GDM1 (cell line): ENCODE results near the gene C1orf35.

Experiments used
- DNase-seq: peaks from one replicate; lab custom pipeline; 2025; lab: John Stamatoyannopoulos, UW

The C1orf35 gene

DNA sequence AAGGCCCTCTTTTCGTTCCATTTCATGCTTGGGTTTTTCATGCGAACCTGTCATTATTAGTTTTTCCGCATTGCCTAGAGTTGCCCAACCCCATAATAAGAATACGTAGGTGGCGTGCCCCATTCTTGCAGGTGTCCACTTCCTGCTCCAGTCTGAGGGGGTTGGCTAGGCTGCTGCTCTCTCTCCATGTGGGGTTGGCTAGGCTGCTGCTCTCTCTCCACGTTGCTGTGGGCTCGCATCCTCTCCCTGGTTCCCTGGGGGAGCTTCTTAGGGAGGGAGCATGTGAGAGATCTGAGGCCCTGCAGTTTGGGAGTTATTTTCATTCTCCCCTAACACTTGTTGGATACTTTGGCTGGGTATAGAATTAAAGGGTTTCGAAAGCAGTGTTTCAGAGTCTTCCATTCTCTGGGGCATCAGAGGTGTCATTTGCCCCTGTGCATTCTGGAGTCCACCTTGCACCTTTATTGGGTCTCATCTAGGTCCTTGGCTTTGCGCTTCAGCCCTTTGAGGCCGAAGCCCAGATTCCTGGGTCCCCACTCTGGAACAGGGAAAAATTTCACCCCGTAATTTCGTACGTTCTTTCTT lies 8.6 kb downstream of the C1orf35 start:
- no peak for DNase-seq

DNA sequence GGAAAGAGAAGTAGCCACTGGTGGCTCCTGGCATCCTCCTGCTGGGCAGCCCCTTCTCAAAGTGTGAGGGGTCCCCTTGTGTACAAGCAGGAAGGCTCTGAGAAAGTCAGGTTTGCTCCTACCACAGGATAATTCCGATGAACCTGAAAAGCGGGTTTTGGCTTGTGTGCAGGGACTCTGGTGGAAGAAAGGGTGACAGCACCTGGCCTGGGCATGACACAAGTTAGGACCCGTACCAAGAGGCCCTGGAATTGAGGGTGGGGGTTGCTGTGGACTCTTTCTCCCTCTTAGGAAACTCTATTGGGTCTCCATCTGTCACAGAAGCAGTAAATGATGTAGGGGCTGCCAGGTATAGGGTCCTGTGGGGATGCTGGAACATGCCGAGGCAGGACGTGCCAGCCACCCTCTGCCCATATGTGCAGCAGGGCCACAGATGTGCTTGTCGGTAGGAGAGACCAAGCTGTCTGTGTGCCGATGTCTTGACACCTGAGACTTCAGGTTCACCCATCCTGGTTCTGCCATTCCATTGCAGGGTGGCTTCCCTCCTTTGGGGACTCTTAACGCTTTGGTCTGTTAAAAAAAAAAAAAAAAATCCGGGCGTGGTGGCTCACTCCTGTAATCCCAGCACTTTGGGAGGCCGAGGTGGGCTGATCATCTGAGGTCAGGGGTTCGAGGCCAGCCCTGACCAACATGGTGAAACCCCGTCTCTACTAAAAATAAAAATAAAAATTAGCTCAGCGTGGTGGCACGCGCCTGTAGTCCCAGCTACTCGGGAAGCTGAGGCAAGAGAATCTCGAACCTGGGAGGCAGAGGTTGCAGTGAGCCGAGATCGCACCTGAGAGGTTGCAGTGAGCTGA lies 9.8 kb downstream of the C1orf35 start:
- DNase-seq, result no peak

DNA sequence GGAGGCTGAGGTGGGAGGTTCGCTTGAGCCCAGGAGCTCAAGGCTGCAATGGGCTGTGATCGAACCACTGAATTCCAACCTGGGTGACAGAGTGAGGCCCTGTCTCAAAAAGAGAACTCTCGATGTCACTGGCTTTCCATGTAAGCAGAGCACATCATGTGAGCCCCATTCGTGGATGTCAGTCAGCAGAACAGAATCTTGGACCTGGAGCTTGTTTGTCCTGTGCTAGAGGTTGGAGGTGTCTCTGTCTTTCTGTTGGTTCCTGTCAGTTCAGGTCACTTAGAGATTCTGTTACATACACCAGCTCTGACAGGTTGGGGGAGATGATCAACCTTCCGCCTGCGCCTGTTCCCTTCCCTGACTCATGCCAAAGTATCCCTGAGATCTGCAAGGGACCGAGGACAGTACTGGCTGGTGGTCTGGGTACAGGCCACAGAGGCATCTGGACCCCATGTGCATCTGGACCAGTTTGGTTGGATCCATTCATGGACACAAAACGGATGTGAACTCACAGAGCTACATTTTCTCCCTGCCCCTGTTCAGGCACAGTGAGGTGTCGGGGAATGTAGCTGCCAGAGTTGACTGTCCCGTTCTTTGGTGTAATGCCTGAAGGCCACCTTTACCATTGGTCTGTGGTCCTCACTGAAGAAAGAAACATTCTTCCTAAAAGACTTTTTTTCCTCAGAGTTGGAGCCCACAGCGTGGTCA lies 10.6 kb downstream of the C1orf35 start:
- DNase-seq, result no peak

DNA sequence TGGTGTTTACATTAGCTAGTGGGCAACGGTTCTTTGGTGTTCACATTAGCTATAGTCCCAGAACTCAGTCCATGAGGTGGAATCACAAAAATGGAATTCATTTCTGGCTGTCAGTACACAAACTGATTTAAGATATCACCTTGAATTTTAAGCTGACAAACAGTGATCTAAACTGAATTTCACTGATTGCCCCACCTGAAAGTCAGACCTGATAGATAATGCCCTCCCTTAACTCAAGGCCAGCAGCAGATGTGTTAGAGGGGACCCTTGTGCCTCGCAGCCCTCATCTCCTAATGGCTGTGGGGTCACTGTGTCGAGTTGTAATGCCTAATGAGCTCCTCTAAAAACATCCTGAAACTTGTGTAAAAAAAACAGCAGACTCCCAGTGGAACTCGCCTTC lies 12.0 kb downstream of the C1orf35 start:
- no peak for DNase-seq

DNA sequence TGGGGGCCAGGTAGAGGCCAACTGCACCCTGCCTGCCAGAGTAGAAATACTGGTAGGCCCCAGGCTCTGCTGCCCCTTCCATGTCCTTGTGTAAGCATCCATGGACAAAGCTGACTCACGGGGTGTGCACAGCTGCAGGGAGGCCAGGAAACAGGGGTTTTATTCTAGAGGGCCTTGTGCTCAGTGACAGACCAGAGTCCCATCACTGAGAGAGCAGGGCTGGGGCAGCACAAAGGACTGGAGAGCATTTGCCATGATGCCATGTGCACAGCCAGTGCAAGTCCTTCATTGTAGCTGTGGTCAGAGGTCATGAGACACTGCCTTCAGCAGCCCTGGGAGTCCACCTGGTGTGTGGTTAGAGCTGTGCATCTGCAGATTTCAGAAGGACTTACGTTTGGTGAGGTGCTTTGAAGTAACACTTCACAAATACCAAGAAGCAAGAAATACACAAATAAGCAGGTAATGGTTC lies 12.5 kb downstream of the C1orf35 start:
- no peak for DNase-seq

DNA sequence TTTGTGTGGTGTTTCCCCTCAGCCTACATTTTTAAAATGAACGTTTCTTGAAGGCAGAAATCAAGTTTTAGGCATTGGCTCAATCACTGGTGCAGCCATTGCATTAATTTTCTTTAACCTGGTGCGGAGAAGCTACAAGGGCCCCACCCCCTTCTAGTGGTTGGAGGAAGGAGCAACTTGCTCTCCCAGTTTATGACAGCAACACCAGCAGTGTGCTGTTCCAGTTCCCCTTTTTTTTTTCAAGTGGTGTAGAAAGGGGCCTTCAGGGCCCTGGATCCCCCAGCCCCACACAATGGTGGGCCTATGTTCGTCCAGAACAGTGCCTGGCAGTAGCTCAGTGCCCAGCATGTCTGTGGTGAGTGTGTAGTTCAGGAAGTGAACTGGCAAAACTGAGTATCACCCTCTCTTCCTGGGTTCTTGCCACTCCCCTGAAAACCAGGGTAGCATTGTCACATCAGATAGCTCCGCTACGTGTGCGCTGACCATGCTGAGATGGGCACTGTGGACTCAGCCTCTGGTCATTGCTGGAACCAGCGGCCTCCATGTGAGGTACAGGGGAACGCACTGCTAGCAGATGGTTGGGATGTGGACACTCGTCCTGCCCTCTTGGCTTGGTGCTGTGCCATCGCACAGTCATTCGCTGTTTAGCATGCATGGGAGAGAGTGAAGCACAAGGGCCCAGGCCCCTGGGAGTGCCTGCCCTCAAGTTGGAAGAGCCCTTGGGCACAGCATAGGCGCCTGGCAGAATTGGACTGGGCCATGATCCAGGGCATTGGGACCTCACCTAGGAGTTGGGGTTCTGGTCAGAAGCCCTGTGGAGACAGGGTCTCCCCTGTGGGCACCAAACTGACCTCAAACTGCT lies 13.4 kb downstream of the C1orf35 start:
- no peak for DNase-seq

DNA sequence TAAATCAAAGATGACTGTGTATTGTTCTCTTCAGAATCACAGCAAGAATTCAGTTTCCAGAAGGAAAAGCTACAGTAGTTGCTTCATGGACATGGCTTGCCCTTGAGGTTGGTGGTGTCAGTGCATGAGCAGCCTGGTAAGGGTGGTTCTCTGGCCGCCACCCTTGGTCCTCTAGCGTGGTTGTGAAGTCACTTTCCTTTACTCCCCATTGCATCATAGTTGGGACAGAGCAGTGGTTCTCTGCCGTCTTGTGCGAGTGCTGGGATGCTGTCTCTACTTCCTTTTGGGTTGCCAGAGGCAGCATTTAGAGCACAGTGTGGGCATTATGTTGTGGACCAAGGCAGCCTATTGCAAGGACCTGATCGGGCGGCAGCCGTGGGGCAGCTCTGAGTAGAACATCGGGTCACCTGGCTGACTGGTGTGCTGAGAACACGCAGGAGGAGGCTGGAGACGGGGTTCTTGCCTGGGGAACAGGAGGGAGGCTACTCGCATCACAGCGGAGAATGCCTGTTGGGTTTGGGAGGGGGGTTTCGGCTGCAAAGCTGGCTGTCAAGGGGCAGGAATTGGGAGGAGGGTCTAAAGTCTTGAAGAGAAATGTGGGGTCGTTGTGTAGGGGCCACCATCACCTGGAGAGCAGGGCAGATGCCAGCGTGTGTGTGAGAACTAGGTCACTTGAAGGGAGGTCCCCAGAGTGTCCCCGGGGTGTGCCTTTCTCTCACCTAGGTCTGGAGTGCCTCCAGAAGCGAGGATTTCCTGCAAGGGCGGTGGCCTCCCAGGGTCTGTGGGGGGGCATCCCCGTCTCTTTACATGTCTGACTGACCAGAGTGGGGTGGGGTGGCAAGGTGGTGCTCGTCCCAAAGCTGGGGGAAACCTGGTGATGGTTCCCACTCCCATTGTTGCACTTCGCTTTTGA lies 14.3 kb downstream of the C1orf35 start:
- DNase-seq, result no peak

DNA sequence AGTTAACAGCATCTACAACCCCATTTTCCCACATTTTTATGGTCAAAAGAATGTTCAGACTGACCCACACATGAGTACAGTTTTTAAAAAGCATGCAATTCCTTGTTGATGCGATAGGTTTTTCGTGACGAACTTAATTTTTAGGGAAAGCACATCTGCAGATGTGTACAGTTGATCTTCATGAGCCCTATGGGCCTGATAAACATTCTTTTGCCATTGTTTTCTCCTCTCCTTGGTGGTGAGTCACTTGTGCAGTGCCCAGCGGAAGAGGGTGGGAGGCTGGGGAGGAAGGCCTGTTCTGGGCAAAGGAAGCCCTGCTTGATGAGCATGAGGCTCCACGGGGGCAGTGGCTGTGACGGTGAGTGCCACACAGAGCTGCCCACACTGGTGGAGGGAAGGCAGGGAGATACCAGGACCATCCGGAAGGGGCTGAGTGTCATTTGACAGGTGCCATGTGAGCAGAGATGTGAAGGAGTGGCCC lies 15.3 kb downstream of the C1orf35 start:
- peak; percentile 40 for DNase-seq

DNA sequence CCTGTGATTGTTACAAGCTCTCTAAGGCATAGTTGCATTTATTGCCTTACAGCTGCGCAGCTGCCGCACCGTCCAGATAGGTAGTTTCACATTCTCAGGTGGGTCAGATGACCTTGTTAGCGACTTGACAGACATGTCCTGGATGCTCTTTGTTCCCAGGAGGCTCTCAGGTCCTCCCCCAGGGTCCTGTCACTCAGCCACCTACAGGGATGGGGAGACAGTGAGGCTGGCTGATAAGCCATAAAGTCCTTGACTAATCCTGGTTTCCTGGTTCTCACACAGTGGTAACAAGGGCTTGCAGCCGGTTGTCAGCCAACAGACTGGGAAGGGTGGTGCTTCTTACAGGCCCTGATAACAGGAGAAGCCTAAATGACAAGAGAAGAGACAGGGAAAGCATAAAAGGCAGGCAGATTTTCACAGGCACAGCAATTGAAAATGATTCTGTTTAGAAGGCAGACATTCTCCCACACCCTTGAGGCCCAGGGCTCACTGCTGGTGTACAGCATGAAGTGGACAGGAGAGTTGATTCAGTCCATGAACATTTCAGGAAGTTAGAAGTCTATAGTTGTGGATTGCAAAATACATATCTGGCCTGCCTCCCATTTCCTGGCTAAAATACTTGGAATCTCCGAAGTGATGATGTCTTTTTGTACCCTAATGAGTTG lies 17.7 kb downstream of the C1orf35 start:
- DNase-seq, result no peak

DNA sequence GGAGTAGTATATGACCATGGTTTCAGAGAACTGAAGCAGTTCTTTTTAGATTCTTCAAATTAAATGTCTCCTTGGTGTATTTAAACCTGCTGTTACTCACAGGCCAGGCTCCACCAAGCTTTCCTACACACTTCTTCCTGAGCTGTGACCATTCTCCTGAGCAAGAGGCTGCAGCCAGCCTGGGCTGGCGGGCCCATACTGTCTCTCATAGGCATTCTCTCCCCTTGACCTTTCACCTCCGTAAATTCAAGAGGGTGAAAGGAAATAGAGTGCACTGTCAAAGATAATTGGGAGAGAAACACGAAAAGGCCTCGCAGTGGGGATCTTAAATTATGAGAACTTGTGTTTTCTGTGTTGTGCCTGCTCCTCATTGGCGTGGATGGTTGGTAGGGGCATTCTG lies 18.3 kb downstream of the C1orf35 start:
- no peak for DNase-seq

DNA sequence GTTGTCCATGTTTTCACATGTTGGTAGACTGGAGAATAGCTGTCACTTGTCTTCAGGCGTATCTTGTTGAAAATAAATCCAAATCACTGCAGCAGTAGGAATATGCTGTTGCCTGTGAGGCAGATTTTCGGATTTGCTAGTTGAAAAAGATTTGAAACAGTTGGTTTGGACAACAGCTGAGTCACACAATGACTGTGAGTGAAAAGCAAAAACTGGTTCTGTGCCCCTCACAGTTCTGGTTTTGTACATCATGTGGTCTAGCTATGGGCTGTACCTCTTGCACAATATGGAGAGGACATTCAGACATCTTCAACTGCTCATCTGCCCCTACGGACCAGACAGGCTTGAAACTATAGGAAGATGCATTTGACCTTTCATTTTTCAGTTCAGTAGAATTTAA lies 18.8 kb downstream of the C1orf35 start:
- no peak for DNase-seq

DNA sequence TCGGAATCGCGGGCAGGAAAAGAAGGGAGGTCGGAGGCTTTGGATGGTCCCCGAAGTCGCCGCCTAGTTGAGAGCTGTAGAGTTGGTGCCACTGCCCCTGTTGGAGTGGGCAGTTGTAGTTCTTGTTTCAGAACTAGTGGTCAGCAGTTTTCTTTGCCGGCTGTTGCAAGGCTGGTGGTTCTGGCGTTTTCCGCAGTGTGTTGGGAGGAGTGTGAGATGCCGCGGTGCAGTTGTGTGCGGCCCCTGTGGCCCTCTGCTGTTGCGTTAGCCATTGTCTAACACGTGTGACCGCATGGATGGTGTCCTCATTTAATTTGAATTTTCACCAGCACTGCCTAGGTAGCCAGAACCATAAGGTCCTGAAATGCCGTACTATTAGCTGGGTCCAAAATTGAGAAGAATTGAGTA lies 19.2 kb downstream of the C1orf35 start:
- no peak for DNase-seq

DNA sequence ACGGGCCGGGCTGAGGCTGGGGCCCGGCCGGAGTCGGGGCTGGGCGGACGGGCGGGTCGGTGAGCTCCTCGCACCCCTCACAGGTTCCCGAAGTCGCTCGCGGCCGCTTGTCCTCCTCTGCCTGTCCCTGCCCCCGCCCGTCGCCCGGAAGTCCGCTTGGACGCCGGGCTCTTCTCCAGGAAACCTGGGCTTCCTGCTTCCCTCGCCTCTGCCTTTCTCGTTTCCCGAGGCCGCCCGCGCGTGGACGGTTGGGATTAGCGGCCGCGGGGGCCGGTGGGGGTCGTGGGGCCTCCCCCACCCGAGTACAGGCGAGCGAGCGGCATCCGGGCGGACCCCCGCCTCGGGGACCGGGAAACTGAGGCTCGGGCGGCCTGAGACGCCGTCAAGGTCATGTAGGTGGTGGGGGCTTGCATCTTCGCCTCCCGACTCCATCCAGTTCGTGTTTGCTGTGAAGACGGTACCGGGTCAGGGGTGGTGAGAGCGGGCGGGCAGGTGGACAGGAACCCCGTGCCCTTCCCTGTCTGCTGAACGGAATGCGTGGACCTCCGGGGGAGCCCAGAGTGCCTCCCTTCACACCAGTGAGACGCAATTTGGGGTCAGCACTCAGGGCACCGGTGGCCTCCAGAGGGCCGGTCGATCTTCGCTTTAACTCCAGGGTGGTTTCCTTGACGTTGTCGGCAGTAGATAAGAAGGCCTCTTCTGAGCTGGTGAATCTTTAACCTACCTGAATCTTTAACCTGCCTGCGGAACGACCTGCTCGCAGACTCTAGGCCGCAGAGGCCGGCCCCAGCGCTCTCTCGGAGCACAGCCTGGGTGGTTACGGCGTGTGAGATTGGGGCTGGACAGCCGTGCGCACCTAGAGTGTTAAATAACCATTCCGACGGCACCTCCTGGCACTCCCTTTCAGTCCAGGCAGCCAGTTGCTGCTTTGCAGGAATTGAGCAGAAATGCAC lies 19.9 kb downstream of the C1orf35 start:
- DNase-seq, result no peak

DNA sequence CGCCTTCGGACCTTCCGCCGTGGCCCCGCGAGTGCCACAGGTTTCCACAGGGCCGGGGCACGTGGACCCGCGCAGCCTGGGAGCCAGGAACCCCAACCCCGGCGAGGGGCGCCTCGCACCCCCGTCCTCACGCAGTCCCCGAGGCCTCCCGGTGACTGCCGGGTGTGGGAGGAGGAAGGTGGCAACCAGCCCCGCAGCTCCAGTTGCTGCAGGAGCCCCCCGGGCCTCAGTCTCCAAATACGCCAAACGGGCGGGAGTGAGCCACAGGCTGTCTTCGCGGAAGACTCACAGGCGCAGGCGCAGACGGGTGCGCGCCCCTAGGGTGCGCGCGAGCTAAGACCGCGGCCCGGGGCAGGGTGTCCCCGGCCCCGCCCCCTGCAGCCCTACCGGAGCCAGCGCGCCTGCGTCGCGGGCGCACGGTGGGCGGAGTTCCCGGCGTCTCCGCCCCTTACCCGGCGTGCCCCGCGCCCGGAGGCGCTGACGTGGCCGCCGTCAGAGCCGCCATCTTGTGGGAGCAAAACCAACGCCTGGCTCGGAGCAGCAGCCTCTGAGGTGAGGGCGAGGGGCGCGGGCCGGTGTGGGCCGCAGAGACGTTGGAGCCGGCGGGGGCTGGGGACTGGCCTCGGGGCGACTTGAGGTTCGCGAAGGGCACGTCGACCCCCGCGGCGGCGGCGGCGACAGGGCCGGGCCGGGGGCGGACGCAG lies 20.8 kb downstream of the C1orf35 start, which contains the start of gene ARF1:
Gene ARF1 (plus strand): TSS at position 495 of the 704 bp plus-strand sequence. CDS start 14,407 bp downstream, outside the sequence.
- peak; percentile 93 for DNase-seq

DNA sequence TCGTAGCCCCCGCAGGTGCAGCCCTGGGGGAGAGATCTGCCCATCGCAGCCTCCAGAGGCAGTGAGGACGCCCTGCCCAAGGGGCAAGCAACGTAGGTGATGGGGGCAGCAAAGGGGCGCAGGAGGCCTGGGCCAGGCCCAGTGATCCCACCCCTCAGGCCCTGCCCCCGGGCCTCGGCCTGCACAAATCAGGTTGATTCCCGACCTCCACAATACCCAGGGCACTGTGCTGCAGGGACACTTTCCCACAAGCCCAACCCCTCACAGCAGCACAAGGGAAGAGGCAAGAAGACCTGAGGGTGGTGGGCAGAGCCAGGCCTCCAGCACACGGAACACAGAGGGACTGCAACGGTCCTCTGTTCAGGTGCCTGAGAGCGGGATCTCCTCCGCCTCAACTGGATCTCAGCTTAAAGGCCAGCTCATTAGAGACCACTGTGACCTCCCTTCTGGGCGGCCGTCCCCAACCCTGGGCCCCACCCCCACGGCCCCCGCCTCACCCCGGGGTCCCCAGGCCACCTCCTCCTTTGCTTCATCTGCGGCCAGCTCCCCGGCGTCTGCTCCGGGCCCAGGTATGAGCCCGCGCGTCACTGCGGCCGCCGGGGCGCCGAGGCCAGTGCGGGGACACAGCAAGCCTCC lies 21.4 kb downstream of the C1orf35 start:
- no peak for DNase-seq

DNA sequence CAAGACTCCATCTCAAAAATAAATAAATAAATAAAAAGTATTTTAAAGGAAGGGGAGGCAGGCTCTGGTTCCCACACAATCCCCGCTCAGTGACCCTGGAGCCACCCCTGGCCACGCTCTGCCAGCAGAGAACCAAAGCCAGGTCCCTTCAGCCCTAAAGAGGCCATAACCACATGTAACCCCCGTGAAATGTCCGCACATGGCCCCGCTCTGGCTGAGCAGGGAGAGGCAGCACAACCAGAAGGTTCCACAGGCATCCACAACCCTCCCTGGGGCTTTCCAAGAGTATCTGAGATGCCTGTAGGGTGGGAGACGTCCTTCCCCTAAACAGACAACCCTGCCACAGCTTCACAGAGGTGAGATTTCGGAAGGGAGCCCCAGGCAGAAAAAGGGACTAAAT lies 22.0 kb downstream of the C1orf35 start:
- DNase-seq, result no peak

DNA sequence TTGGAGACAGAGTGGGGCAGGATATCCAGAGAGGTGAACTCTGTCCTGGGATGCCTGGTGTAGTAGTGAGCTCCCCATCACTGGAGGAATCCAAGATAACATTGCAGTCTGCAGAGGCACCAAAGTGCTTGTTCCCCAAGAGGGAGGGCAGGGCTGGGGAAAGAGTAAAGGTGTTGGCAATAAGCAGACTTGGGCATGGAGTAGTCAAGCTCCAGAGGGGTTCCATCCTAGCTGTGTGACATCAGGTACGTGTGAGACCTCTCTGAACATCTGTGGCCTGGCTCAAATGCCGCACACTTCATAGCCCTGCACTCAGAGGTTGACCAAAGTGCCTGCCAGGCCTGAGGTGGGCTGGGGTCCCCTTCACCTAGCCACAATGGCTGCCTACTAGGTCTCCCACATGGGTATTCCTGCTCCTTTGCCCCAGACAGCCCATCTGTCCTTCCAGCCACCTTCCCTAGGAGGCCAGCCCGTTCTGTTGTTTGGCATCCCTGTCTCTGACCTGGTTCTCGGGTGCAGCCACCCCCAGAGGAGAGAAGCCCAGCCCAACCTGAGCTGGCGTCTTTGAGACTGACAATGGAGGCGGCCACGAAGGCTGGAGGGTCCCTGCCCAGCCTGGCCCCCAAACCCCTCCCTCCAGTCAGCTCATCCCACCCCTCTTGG lies 23.4 kb downstream of the C1orf35 start:
- no peak for DNase-seq
